GM19328 (cell line): Measurements from ENCODE around the gene NIPSNAP2.
"Not testable (repeated sequence)": the region's sequence is repeated elsewhere in the genome, so short reads cannot be mapped to it uniquely, and the experiment has no call there.

Experiments
- ATAC-seq: cut with Tn5 transposase; IDR thresholded peaks from one replicate; pipeline ENCODE4 v1.9.1; 2021; ENCODE audit warnings: mild to moderate bottlenecking, moderate library complexity; ENCODE audit not compliant: unreplicated experiment

The NIPSNAP2 gene

DNA sequence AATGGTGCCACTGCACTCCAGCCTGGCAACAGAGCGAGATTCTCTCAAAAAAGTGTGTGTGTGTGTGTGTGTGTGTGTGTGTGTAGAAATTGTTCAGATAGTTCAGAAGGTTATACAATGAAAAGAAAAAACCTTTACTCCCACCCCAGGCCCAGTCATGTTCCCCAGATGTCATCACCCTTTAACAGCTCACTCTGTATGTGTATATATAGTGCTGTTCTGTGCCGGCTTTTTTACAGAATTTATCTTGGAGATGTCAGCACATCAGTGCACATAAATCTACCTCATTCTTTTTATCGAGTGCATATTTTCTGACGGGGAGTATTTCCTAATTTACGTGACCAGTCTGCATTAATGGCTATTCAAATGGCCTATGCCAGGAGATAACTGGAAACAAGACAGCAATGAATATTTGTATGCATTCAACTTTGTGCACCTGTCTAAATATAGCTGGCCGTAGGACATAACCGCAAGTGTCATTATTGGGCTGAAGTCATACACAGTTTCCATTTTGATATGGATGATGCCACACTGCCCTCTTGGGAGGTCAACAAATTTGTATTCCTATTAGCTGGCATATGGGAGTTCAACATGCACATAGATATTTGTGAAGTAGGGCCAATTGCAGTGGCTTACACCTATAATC lies 11.7 kb downstream of the NIPSNAP2 start:
- ATAC-seq: no peak

- no peak for ATAC-seq
Observed at GRCh38 chr7:55977831-55978230, 13.4 kb downstream of the NIPSNAP2 start.

- no peak for ATAC-seq
Observed at GRCh38 chr7:55980266-55980665, 15.9 kb downstream of the NIPSNAP2 start.

GRCh38 chr7:55983537-55983936 lies 19.2 kb downstream of the NIPSNAP2 start:
- no peak for ATAC-seq

DNA sequence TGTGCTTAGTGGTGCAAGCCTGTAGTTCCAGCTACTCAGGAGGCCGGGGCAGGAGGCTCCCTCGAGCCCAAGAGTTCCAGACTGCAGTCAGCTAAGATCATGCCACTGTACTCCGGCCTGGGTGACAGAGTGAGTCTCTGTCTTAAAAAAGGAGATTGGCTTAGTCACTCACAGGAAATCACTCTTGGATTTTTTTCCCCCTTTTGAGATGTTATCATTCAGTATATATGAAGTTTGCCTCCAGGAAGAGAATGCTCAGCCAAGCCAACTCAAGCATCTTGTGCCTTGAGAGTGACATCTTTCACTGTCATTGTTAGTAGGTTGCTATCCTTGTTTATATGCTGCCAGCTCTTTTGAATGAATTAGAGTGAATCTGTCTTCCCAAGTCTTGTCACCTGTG lies 28.0 kb downstream of the NIPSNAP2 start:
- no peak for ATAC-seq

DNA sequence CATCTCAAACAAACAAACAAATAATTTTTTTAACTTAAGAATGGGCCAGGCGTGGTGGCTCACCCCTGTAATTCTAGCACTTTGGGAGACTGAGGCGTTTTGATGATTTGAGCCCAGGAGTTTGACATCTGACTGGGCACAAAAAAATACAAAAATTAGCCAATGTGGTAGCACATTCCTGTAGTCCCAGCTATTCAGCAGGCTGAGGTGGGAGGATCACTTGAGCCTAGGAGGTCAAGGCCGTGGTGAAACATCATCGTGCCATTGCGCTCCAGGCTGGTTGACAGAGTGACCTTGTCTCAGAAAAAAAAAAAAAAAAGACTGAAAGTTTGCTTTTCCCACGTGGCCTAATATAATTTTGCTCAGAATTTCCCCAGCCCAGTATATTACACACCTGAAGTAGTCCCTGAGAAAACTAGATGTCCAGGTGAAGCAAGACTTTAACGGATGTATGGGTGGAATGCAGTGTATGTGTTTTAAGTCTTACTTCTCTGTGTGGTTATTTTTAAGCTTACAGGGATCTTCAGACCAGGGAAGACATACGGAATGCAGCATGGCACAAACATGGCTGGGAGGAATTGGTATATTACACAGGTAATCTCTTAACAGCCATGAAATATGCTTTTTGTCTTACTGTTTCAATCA lies 32.6 kb downstream of the NIPSNAP2 start:
- no peak for ATAC-seq

- ATAC-seq: no peak
Observed at GRCh38 chr7:56003749-56004148, 39.4 kb downstream of the NIPSNAP2 start.

- ATAC-seq: no peak
Observed at GRCh38 chr7:56007167-56007652, 42.8 kb downstream of the NIPSNAP2 start.

DNA sequence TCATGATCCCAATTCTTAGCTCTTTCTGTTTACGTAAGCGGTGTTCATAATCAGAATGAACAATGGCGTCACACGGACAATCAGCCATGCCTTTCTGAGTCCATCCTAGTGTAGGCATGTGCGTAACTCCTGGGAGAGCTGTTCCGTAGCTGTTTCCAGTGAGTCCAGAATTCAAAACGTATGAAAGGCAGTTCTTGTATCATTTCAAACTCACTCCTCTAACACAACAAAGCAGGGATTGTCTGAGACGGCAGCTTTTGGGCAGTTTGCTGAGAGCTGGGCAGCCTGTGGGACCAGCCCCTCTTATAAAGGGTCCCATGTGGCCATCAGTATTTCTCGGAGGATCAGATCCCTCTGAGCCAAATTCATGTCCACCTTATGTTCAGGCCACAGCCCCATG lies 43.5 kb downstream of the NIPSNAP2 start:
- ATAC-seq: no peak

DNA sequence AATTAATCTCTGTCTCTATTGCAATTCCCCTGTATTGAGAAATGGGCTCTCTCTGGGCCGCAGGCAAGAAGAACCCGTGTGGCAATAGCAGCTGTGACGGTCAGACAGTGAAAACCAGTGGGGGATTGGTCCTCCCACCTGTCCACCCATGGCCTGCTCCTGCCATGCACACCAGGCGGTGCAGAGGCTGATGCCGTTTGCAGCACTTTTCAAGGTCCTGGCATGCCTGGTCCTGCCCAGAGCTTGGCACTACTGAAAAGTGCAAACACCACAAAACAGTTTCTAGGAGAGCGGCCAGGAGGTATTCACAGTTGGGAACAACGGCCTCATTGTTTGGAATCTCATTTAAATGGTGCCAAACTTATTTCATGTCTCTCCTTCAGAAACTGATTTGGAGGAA lies 45.3 kb downstream of the NIPSNAP2 start:
- ATAC-seq: no peak

- not testable (repeated sequence) for ATAC-seq
Observed at GRCh38 chr7:56017015-56017414, 52.6 kb downstream of the NIPSNAP2 start.

- ATAC-seq: no peak
Observed at GRCh38 chr7:56019501-56019900, 55.1 kb downstream of the NIPSNAP2 start.

DNA sequence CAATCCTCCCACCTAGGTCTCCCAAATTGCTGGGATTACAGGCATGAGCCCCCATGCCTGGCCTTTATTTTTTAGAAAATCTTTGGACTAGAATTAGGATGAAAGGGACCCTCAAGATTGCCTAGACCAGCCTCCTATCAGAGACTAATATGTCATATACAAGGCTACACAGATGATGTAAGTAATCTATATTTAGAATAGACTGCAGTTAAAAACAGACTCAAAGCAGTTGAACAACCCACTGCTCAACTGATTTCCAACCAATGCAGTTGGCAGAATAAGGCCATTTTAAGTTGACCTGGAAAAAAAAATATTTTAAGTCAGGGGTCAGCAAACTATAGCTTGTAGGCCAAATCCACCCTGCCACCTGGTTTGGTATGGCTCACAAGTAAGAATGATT lies 59.1 kb downstream of the NIPSNAP2 start:
- no peak for ATAC-seq

GRCh38 chr7:56026538-56026937 lies 62.2 kb downstream of the NIPSNAP2 start:
- ATAC-seq: no peak

GRCh38 chr7:56028942-56029630 lies 64.7 kb downstream of the NIPSNAP2 start:
- ATAC-seq: no peak

DNA sequence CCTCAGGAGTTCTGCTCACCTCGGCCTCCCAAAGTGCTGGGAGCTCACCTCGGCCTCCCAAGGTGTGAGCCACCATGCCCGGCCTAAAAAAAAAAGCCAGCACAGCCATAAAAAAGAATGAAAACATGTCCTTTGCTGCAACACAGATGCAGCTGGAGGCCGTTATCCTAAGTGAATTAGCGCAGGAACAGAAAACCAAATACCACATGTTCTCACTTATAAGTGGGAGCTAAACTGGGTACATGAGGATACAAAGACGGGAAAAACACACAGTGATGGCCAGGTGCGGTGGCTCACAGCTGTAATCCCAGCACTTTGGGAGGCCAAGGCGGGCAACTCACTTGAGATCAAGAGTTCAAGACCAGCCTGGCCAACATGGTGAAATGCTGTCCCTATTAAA lies 66.0 kb downstream of the NIPSNAP2 start:
- no peak for ATAC-seq

DNA sequence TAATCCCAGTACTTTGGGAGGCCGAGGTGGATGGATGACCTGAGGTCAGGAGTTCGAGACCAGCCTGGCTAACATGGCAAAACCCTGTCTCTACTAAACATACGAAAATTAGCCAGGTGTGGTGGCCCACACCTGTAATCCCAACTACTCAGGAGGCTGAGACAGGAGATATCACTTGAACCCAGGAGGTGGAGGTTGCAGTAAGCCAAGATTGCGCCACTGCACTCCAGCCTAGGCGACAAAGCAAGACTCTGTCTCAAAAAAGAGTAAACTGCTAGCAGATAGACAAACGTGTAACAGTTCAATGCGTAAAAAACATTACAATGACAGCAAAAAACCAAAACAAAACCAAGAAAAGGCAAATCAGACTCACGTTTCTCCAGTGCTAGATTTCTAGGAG lies 67.2 kb downstream of the NIPSNAP2 start:
- ATAC-seq: not testable (repeated sequence)

GRCh38 chr7:56032578-56032977 lies 68.2 kb downstream of the NIPSNAP2 start:
- not testable (repeated sequence) for ATAC-seq

DNA sequence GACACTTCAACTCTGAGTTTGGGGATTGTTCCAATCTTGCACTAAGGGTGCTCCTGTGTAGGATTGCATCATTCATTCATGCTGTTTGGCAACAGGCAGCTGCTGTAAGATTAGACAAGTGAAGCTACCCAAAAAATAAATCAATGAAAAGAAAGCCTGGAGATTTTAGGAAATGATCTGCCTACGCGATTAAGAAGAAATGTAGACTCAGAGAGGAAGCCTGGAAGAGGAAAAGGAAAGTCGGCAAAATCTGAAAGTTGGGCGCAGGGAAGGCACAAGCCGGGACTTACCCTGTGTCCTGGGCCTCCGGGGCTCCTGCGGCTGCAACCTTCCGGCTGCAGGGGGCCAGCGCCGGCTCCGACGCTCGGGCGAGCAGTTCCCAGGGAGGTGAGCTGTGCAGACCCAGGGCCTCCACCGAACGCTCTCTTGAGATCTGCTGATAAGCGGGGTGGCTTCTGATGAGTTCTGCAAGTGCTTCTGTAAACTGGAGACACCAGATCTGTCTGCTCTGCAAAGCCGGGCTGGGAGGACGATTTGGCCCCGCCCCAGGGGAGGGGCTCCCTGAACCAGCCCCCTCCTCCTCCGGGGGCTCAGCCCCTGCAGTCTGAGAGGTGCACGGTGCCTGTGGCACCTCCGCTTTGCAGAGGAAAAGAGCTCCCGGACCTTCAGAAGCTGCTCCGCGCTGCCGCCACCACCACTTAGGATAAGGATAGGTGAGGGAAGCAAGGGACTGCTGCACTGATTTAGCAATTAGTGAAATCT lies 69.5 kb downstream of the NIPSNAP2 start:
- ATAC-seq: peak; percentile 97

GRCh38 chr7:56040730-56041129 lies 76.3 kb downstream of the NIPSNAP2 start:
- no peak for ATAC-seq

DNA sequence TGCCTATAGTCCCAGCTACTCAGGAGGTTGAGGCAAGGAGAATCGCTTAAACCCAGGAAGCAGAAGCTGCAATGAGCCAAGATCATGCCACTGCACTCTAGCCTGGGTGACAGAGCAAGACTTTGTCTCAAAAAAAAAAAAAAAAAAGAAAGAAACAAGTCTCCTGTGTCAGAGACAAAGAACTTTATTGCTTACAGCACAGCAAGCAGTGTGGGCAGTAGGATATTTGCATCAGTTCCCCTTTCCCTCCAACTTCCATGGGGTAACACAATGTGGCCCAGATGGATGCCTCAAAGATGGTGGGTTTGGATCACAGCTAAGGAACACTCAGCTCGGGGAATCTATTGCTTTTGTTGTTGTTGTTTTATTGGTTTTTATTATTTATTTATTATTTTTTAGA lies 81.4 kb downstream of the NIPSNAP2 start:
- not testable (repeated sequence) for ATAC-seq
